Measurements from ENCODE around the gene CRYBG1. TPM values are rescaled to one million over a fixed set of nuclear protein-coding genes. Genes with fewer than 3 reads are reported as not detected.

CRYBG1 gene
- total RNA-seq, 1 donor, result 11.9 TPM

- Histone ChIP-seq H3K36me3 (ENCODE audit: insufficient read depth, low read length) (no peaks in the 10 kb centered on the region), H2AFZ (ENCODE audit: low read length) (no peak overlapping the region), H3K9me3 (ENCODE audit: low read depth, low read length) (no peaks in the 10 kb centered on the region), H3K79me2 (ENCODE audit: insufficient read depth, low read length) (no peaks in the 10 kb centered on the region), H3K27ac (ENCODE audit: low read depth, low read length) (peak overlapping the region; percentile 47), H4K20me1 (ENCODE audit: insufficient read depth, low read length) (no peaks in the 10 kb centered on the region), H3K4me1 (ENCODE audit: insufficient read depth, low read length) (peaks cover 28% of the 10 kb centered on the region), H3K27me3 (ENCODE audit: insufficient read depth, low read length) (no peaks in the 10 kb centered on the region), H3K4me3 (ENCODE audit: insufficient read depth, low read length) (no peak overlapping the region), H3K4me2 (ENCODE audit: insufficient read depth, low read length) (no peak overlapping the region)
- TF ChIP-seq, protein P1, sequence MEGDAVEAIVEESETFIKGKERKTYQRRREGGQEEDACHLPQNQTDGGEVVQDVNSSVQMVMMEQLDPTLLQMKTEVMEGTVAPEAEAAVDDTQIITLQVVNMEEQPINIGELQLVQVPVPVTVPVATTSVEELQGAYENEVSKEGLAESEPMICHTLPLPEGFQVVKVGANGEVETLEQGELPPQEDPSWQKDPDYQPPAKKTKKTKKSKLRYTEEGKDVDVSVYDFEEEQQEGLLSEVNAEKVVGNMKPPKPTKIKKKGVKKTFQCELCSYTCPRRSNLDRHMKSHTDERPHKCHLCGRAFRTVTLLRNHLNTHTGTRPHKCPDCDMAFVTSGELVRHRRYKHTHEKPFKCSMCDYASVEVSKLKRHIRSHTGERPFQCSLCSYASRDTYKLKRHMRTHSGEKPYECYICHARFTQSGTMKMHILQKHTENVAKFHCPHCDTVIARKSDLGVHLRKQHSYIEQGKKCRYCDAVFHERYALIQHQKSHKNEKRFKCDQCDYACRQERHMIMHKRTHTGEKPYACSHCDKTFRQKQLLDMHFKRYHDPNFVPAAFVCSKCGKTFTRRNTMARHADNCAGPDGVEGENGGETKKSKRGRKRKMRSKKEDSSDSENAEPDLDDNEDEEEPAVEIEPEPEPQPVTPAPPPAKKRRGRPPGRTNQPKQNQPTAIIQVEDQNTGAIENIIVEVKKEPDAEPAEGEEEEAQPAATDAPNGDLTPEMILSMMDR (IDR thresholded peaks at IDR 0.05; ENCODE audit: extremely low read depth, low read depth, low read length), result no peak
- DNase-seq (ENCODE audit: insufficient read length, low spot score, missing footprints), result no peak
These were observed 166.6 kb downstream of the CRYBG1 start for GRCh38 chr6:106527117-106527516.

GRCh38 chr6:106527979-106528378, 167.5 kb downstream of the CRYBG1 start:
- no peak overlapping the region for H3K4me3 ChIP-seq (ENCODE audit: insufficient read depth, low read length)
- H3K79me2 ChIP-seq (ENCODE audit: insufficient read depth, low read length), result no peaks in the 10 kb centered on the region
- TF ChIP-seq, protein P1 (IDR thresholded peaks at IDR 0.05; ENCODE audit: extremely low read depth, low read depth, low read length), result no peak

GRCh38 chr6:106528521-106528920, 168.0 kb downstream of the CRYBG1 start:
- TF ChIP-seq, protein P1 (IDR thresholded peaks at IDR 0.05; ENCODE audit: extremely low read depth, low read depth, low read length), result no peak
- Histone ChIP-seq H4K20me1 (ENCODE audit: insufficient read depth, low read length) (no peaks in the 10 kb centered on the region), H3K4me3 (ENCODE audit: insufficient read depth, low read length) (no peak overlapping the region), H3K4me2 (ENCODE audit: insufficient read depth, low read length) (peak overlapping the region; percentile 24), H3K4me1 (ENCODE audit: insufficient read depth, low read length) (peaks cover 28% of the 10 kb centered on the region), H2AFZ (ENCODE audit: low read length) (no peak overlapping the region), H3K27me3 (ENCODE audit: insufficient read depth, low read length) (no peaks in the 10 kb centered on the region), H3K79me2 (ENCODE audit: insufficient read depth, low read length) (no peaks in the 10 kb centered on the region), H3K27ac (ENCODE audit: low read depth, low read length) (peak overlapping the region; percentile 61), H3K9me3 (ENCODE audit: low read depth, low read length) (no peaks in the 10 kb centered on the region), H3K36me3 (ENCODE audit: insufficient read depth, low read length) (no peaks in the 10 kb centered on the region)
- DNase-seq (ENCODE audit: insufficient read length, low spot score, missing footprints), result no peak

More at GRCh38 chr6:106527979-106528378, 167.5 kb downstream of the CRYBG1 start:
- H3K4me2 ChIP-seq (ENCODE audit: insufficient read depth, low read length), result peak overlapping the region; percentile 24
- H2AFZ ChIP-seq (ENCODE audit: low read length), result no peak overlapping the region
- no peaks in the 10 kb centered on the region for H3K27me3 ChIP-seq (ENCODE audit: insufficient read depth, low read length)
- no peaks in the 10 kb centered on the region for H4K20me1 ChIP-seq (ENCODE audit: insufficient read depth, low read length)
- DNase-seq (ENCODE audit: insufficient read length, low spot score, missing footprints), result no peak
- no peaks in the 10 kb centered on the region for H3K9me3 ChIP-seq (ENCODE audit: low read depth, low read length)
- H3K4me1 ChIP-seq (ENCODE audit: insufficient read depth, low read length), result peaks cover 28% of the 10 kb centered on the region
- H3K36me3 ChIP-seq (ENCODE audit: insufficient read depth, low read length), result no peaks in the 10 kb centered on the region
- peak overlapping the region; percentile 61 for H3K27ac ChIP-seq (ENCODE audit: low read depth, low read length)

DNA sequence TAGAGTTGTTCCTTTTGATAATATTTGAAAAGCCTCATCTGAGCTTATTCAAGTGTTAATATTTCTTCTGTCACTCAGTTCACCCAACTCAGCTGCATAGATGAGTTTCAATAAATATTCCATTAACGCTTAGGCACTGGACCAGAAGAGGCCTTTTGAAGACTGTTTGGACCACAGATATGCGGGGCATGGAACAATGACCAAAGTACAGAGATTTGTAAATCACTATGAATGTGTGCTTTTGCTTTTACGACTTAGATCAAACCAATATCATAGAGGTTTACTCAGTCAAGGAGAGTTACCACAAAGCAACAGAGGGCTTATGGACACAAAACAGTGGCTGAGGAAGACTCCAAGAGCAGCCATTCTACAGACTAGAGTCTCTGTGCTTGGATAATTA, 168.9 kb downstream of the CRYBG1 start:
- Histone ChIP-seq H4K20me1 (ENCODE audit: insufficient read depth, low read length) (no peaks in the 10 kb centered on the region), H3K4me1 (ENCODE audit: insufficient read depth, low read length) (peaks cover 28% of the 10 kb centered on the region), H3K4me3 (ENCODE audit: insufficient read depth, low read length) (no peak overlapping the region), H3K27me3 (ENCODE audit: insufficient read depth, low read length) (no peaks in the 10 kb centered on the region), H3K36me3 (ENCODE audit: insufficient read depth, low read length) (no peaks in the 10 kb centered on the region), H3K9me3 (ENCODE audit: low read depth, low read length) (no peaks in the 10 kb centered on the region), H3K27ac (ENCODE audit: low read depth, low read length) (no peak overlapping the region), H3K4me2 (ENCODE audit: insufficient read depth, low read length) (no peak overlapping the region), H3K79me2 (ENCODE audit: insufficient read depth, low read length) (no peaks in the 10 kb centered on the region), H2AFZ (ENCODE audit: low read length) (no peak overlapping the region)
- TF ChIP-seq, protein P1 (IDR thresholded peaks at IDR 0.05; ENCODE audit: extremely low read depth, low read depth, low read length), result no peak
- DNase-seq (ENCODE audit: insufficient read length, low spot score, missing footprints), result no peak
